Measurements from ENCODE around the gene TEN1.

- TF ChIP-seq GATA2 (IDR thresholded peaks at IDR 0.05; ENCODE audit: low read depth, low read length), result no peak
- no peak for TF ChIP-seq GATA3 (IDR thresholded peaks at IDR 0.05; ENCODE audit: low read depth, low read length)
Observed at GRCh38 chr17:76049239-76049638, 70.2 kb downstream of the TEN1 start.

Data from SH-SY5Y (cell line).